Esophagus squamous epithelium (tissue), 4 donors: ENCODE measurements around the gene ALOXE3.

Experiments
- CTCF ChIP-seq, 6 experiments: fragments of 450-650 bp in 4 of 6; fragments of 200-600 bp in 2 of 6; sonication (generic) in 2 of 6; IDR thresholded peaks; one replicate each; pipeline ENCODE4 v1.5.1; 2016 to 2019; ENCODE audit warnings: antibody characterized with exemption in 6 of 6, mild to moderate bottlenecking in 4 of 6, moderate library complexity in 4 of 6
- POLR2A ChIP-seq, 4 donors: fragments of 450-650 bp; IDR thresholded peaks; one replicate each; pipeline ENCODE4 v1.6.1; 2017; ENCODE audit warnings: antibody characterized with exemption in 4 of 4, mild to moderate bottlenecking in 4 of 4, moderate library complexity in 3 of 4

GRCh38 chr17:8084250-8084649 is 34.1 kb downstream of the ALOXE3 start:
- TF ChIP-seq POLR2A (IDR thresholded peaks at IDR 0.05): no peak
- no peak for TF ChIP-seq CTCF (IDR thresholded peaks at IDR 0.05)
